Fibroblast of pulmonary artery (primary cell): ENCODE measurements around the gene B3GALT4.

Experiments
- DNase-seq: peaks from one replicate; pipeline ENCODE4 v3.0.0-alpha.2; 2010; ENCODE audit warnings: low read depth
- H3K4me3 ChIP-seq: replicated peaks from 2 replicates; pipeline ENCODE4 v1.5.1; 2011; ENCODE audit warnings: low read depth, mild to moderate bottlenecking, control low read depth, low read length, moderate library complexity
- TF ChIP-seq, protein P1 (sequence below): IDR thresholded peaks from 2 replicates; pipeline ENCODE4 v1.5.1; 2011; ENCODE audit warnings: mild to moderate bottlenecking, control low read depth, low read length, inconsistent platforms; ENCODE audit errors: missing control alignments

The B3GALT4 gene

DNA sequence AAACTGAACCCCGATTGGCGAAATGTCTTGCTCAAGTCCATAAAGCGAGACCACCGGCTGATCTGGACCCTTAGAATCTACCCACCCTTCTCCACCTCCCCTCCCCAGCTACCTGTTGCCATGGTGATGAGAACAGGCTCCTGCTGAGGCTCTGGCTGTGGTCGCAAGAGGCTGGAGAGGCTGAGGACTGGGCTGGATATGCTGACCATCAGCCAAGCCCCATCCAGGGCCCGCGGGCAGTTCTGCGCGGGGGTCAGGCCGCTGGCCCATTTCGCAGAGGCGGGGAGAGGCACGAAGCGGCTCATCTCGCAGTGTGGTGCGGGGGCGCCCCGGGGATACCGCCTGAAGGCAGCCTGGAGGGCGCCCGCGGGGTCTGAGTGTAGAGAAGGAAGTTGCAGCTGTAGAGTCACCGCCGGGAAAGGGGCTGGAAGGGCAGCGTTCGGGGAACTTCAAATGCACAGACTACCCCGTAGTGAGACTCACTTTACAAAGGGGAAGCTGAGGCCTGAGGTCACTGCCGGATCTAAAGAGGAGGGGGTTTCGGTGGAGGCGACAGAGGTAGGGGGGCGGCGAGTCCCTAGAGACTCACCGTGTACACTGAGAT is 36.3 kb downstream of the B3GALT4 start:
- TF ChIP-seq, protein P1, sequence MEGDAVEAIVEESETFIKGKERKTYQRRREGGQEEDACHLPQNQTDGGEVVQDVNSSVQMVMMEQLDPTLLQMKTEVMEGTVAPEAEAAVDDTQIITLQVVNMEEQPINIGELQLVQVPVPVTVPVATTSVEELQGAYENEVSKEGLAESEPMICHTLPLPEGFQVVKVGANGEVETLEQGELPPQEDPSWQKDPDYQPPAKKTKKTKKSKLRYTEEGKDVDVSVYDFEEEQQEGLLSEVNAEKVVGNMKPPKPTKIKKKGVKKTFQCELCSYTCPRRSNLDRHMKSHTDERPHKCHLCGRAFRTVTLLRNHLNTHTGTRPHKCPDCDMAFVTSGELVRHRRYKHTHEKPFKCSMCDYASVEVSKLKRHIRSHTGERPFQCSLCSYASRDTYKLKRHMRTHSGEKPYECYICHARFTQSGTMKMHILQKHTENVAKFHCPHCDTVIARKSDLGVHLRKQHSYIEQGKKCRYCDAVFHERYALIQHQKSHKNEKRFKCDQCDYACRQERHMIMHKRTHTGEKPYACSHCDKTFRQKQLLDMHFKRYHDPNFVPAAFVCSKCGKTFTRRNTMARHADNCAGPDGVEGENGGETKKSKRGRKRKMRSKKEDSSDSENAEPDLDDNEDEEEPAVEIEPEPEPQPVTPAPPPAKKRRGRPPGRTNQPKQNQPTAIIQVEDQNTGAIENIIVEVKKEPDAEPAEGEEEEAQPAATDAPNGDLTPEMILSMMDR: no peak
- peak overlapping the region; percentile 92 for H3K4me3 ChIP-seq
- no peak for DNase-seq

DNA sequence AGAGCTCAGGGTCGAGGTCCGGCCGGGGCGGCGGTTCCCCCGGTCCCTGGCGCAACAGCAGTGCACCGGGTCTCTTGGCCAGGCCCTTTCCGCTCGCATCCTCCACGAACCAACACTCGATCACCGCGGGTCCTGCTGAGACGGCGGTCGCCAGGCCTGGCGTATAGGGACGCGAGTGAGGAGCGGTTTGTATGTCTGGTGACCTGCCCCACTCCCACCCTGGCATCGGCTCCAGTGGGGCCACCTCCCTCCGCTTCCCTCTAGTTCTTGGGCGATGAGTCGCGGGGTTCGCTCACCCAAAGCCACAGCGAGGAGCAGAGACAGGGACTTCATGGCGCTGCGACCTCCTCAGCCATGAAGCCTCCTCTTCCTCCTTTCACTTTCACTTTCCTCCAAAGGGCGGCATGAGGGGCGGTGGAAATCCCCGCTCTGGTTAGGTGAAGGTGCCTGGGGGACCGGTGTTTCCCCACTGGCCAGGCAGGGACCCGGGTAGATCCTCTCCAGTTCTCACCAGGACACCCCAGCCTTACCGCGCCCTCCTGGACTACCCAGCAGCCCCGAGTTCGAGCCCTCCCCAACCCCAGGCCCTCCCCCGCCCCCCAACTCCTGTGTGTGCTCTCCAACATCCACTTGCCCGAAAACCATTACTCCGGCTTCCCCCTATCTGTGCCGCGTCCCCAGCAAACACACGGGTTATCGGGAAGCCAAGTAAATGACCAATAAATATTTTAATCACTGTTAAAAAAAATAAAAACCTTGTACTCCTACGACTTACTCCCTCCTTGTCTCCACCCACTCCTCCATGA is 37.0 kb downstream of the B3GALT4 start, which contains the start of gene TAPBP:
Gene TAPBP (minus strand): TSS at position 370 of the 806 bp plus-strand sequence. CDS start 37 bp downstream, at position 333.
- H3K4me3 ChIP-seq: peak within 1 kb of the TSS; percentile 92
- peak; percentile 55 for DNase-seq
- TF ChIP-seq, protein P1: no peak

DNA sequence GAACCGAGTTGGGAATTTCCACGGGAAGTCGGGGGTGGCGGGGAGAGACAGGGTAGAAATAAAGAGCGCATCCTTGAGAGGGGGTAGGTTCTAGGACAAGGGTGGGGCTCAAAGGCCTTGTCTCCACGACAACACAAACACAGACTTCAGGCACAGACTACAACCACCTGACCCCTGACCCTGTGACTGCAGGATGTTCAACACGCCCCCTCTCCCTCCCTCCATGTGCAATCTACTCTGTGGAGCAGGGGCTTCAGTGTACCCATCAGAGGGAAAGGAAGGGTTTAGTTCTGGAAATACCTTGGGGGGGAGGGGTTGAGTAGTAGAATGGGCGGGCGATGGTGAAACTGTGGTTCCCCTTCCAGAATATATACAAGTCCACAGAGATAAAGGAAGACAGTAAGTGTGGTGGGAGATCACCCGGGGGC is 37.6 kb downstream of the B3GALT4 start:
- peak; percentile 91 for DNase-seq
- peak overlapping the region; percentile 92 for H3K4me3 ChIP-seq
- TF ChIP-seq, protein P1: no peak

DNA sequence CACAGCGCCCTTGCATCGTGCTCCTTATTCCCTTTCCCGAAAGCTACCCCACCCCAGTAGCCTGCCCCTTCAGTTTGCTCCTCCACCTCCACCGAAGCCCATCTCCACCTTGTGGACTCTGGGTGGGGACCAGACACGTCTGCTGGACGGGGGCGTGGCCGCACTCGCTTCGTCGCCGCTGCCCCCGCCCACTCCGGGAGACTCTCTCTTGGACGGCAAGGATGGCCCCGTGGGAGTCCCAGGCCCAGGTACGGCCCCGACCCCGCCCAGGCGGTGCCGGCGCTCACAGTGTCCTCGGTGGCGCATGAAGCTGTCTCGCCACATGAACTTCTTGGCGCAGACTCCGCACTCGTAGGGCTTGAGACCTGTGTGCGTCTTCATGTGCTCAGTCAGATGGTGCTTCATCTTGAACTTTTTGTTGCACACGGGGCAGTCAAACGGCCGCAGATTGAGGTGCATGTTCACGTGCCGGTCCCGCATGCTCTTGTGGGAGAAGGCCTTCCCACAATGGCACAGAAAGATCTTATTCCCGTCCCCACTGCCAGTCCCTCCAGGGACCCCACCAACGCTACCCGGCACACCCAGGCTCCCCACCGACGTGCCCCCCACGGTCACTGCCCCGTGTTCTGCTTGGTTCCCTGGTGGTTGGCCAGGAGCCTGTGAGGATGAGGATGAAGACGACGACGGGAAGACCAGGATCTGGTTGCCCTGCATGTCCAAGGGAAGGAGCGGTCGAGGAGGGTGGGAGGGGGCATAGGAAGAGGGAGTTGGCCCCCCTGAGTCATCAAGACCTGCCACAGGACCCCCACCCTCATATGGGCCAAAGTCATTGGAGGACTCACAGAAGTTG is 38.2 kb downstream of the B3GALT4 start:
- peak overlapping the region; percentile 92 for H3K4me3 ChIP-seq
- TF ChIP-seq, protein P1: no peak
- DNase-seq: no peak

DNA sequence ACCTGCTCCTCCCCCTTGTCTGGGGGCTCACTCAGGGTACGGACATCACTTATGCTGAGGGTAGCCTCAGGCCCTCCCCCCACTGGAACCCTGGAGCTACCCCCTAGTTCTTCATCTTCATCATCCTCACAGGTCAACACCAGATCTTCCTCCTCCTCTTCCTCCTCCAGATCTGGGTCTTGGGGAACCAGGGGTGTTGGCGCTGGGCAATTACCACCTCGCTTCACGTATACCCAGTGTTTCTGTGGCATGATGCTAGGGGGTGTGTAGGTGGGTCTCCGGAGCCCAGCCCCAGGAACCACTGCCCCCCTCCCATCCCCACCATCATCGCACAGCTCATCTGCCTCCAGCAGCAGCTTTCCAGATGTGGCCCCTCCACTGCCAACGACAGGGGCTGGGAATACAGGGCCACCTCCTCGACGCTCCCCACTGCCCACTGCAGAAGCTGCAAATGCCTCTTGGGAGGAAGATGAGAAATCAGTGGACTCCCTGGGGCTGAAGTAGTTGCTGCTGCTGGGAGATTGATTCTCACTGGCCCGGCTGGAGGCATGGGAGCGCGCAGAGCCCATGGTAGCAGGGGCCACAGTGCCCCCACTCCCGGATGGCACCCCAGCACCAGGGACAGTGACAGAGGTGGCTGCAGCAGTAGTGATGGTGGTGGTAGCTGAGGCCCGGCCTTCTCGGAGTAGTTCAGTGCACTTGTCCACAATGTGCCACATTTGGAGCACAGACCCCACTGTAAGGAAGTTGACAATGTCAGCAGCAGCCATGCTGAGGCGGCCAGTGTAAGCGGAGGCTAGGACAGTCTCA is 39.1 kb downstream of the B3GALT4 start:
- no peak overlapping the region for H3K4me3 ChIP-seq
- no peak for DNase-seq
- TF ChIP-seq, protein P1: no peak
